Measurements from ENCODE around the gene POLR2F.

The POLR2F gene

DNA sequence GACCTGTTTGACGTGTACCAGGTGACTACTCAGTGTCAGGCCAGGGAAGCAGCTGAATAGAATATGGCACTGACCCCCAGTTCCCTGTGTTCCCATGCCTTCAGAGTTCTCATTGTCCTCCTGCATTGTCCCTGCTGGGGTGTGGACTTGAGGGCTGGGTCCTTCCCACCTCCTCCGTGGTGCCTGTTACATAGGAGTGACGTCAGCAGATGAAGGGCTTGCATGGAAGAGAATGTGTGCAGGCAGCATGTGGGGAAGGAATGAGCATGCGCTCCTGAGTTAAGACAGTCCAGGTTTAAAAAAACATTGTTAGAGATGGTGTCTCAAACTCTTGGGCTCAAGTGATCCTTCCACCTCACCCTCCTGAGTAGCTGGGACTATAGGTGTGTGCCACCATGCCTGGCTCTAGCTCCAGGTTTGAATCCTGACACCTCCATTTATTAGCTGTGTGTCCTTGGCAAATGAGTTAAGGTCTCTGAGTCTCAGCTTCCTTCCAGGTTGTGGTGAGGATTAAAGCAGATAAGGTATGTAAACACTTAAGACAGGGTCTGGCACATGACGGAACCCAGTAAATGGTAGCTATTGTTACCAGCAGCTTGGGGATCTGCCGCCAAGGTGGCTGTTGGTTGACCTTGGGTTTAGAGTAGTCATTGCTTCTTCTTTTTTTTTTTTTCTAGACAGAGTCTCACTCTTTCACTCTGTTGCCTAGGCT, 38.4 kb downstream of the POLR2F start:
- H3K4me3 ChIP-seq (ENCODE audit: low read depth, low read length) = no peak overlapping the region
- no peak for TF ChIP-seq CTCF (IDR thresholded peaks at IDR 0.05; ENCODE audit: borderline replicate concordance, insufficient read depth, low read depth, low read length)

DNA sequence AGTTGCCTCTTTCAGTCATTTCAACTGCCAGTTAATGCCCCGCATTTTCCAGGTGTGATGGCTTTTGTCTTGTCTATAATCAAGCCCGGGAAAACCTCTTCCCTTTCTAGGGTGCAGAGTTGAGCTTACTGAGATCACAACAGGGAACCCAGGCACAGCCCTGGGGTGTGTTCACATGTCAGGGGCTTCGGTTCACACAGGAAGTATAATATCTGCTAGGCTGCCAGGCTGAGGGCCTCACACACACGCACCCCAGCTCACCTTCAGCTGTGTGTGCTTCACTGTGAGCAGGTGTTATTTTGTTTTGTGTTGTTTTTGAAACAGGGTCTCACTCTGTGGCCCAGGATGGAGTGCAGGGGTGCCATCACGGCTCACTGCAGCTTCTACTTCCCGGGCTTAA, 40.5 kb downstream of the POLR2F start:
- TF ChIP-seq CTCF (IDR thresholded peaks at IDR 0.05; ENCODE audit: borderline replicate concordance, insufficient read depth, low read depth, low read length) = no peak
- H3K4me3 ChIP-seq (ENCODE audit: low read depth, low read length) = no peak overlapping the region

DNA sequence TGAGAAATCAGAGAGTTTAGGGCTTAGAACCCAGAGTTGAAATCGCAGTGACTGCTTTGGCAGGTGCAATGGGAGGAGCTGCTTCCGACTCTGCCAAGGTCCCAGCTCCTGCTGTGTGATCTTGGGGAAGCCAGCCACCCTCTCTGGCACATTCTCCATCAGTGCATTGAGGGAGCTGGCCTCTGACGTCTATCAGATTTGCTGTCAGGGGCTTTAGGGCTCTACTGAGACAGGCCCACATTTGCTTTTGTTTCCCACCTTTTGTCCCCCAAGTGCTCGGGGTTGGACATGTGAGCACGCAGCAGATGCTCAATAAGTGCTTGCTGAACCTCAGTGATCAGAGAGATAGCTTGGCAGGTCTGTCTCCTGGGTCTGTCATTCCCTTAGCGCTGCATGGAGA, 41.5 kb downstream of the POLR2F start:
- TF ChIP-seq CTCF (IDR thresholded peaks at IDR 0.05; ENCODE audit: borderline replicate concordance, insufficient read depth, low read depth, low read length) = no peak

DNA sequence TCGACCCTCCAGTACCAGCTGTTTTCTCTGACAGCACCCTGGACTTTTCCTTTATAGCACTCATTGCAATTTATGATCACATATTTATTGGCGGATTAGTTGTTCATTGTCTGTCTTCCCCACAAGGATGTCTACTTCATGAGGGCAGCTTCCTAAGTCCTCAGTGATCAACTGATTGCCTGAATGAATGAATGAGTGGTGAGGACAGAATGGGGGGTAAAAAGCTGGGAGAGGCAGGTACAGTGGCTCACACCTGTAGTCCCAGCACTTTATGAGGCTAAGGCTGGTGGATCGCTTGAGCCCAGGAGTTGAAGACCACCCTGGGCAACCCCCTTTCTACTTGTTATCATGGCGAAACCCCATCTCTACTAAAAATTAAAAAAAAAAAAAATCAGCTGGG, 42.0 kb downstream of the POLR2F start:
- TF ChIP-seq CTCF (IDR thresholded peaks at IDR 0.05; ENCODE audit: borderline replicate concordance, insufficient read depth, low read depth, low read length) = no peak

More for the DNA sequence above, 41.5 kb downstream of the POLR2F start:
- no peak overlapping the region for H3K4me3 ChIP-seq (ENCODE audit: low read depth, low read length)

DNA sequence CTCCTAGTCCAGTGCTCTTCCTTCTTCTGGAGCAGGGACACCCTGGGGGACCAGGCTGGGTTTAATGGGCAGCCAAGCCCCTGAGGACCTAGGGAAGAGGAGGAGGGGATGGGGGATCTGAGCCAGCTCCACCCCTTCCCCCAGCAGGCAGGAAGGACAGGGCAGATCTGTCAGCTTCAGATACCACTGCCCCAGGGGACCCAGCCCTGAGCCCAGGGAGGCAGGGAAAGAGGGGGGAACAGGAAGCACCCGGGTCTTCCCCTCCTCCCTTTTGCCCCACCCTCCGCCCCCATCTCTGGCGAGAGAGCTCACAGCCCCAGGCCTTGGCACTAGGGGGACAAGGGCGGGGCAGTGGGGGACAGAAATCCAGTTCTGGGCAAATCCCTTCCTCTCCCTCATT, 42.6 kb downstream of the POLR2F start:
- no peak for TF ChIP-seq CTCF (IDR thresholded peaks at IDR 0.05; ENCODE audit: borderline replicate concordance, insufficient read depth, low read depth, low read length)
- H3K4me3 ChIP-seq (ENCODE audit: low read depth, low read length) = no peak overlapping the region

More for the DNA sequence above, 42.0 kb downstream of the POLR2F start:
- H3K4me3 ChIP-seq (ENCODE audit: low read depth, low read length) = no peak overlapping the region

DNA sequence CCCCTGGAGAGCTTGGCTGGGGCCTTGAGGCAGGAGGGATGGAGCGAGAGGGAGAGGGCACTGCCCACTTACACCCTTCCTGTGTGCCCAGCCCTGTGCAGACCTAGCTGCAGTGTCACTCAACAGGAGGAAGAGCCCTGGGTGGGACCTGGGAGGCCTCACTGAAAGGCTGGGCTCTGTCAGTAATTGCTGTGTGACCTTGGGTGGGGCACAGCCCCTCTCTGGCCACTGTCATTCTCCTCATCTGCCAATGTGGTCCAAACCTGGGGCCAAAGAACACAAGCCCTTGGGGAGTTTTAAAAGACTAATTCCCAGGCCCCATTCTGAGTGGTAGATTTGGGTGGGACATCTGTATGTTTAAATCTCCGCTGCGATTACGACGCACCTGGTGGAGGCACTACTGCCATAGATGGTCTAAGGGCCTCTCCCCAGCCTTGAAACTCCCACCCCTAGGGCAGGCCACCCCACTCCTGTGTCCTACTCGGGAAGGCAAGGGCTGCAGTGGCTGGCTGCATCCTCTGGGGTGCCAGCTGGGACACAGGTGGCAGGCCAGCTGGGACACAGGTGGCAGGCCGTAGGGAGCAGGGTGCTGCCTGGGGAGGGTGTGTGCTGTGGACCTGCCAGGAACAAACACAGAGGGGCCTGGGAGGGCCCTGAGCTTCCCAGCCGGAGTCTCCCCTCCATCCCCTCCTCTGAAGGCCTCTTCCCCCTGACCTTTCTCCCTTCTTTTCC, 43.2 kb downstream of the POLR2F start:
- no peak for TF ChIP-seq CTCF (IDR thresholded peaks at IDR 0.05; ENCODE audit: borderline replicate concordance, insufficient read depth, low read depth, low read length)
- no peak overlapping the region for H3K4me3 ChIP-seq (ENCODE audit: low read depth, low read length)

- no peak for TF ChIP-seq CTCF (IDR thresholded peaks at IDR 0.05; ENCODE audit: borderline replicate concordance, insufficient read depth, low read depth, low read length)
- no peak overlapping the region for H3K4me3 ChIP-seq (ENCODE audit: low read depth, low read length)
Measured at GRCh38 chr22:37998543-37998942, 45.0 kb downstream of the POLR2F start.
